Measurements from ENCODE around the gene SEPTIN5. TPM values are rescaled to one million over a fixed set of nuclear protein-coding genes. Genes with fewer than 3 reads are reported as not detected.

The SEPTIN5 gene
- total RNA-seq, 1 donor from 2014 or later: 22.5 TPM

DNA sequence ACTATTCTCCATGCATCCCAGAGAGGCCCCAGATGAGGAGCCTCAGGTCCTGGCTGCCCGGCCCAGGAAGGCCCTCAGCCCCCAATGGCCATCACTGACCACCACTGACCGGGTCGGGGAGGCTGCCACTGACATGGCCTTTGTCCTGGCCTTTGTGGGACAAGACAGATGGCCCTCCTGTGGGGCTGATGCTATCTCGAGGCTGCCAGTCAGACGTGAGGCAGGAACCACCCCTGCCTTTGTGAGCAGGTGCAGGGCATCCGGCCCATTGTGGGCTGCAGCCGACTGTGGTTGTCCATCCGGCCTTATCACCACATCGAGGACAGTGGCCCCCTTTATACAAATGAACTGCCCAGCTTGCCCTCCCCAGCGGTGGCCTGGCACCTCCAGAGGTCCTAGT lies 14.5 kb downstream of the SEPTIN5 start:
- DNase-seq (ENCODE audit: low spot score) (no peak), ATAC-seq (no peak)
- intact Hi-C loops (cut with DNase I): no loop called here

DNA sequence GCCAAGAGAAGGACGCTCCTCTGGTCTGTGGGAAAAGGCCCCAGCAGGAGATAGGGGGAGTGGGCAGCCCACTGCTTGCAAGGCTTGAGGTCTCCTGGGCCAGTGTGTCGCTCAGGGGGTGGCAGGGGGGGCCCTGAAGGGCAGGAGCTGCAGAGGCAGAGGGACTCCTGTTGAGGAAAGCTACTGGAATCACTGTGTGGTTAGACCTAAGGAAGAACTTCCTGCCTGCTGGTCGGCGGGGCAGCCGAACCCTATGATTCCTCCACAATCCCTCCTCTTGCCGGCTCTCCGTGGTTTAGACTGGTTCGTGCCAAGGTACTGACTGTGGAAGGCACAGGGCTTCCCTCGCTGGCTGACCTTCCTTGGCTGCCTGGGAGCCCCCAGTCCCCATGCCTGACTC lies 15.2 kb downstream of the SEPTIN5 start:
- DNase-seq (ENCODE audit: low spot score): no peak
- intact Hi-C loops (cut with DNase I): no loop called here
- no peak for ATAC-seq

DNA sequence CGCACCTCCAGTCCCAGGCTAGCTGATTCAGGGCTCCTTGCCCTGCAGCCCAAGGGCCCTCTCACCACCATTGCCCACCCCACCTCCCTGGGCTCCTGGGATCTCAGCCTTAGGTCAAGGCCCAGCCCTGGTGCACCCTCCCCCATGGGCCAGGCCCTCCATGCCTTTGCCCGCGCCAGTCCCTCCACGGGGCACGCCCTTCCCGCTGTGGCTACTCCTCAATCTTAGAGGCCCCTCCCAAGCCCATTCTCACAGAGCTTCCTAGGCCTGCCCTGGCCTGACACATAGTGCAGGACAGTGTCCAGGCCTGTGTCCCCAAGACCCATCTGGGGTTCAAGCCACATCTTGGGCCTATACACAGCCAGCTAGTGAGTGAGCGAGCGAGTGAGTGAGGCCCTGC lies 15.9 kb downstream of the SEPTIN5 start:
- DNase-seq (ENCODE audit: low spot score): no peak
- ATAC-seq: peak; percentile 19
- intact Hi-C loops (cut with DNase I): loop anchor here (2.0 kb wide), 1 partner anchor 181 kb away; no protein-coding TSS in a partner anchor

DNA sequence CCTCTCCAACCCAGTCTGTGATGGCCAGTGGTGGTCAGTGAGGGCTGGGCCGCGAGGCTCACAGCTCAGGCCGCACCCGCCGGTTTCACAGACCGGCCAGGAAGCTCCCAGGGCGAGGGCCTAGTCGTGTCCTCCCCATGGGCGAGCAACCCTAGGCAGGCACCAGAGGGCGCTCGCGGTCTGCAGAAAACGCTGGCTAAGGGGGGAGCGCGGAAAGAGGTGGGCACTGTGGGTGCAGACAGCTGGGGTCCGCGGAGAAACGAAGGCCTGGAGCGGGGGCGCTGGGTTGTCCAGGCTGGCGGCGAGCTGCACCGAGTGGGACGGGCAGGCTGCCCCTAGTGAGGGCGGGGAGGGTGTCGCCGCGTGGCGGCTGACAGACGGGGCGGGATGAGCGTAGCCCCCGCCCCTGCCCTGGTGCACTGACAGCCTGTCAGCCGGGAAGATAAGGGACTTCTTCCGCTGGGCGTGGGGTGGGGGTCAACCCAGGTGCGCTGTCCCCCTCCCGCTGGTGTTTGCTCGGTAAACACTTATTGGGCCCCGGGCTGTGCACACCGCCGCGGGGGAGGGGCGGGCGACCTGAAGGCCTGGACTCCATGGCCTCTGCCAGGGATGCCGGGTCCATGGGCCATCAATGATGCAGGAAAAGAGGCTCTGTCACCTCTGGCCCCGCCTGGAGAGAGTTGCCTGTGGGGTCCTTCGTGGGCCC lies 16.5 kb downstream of the SEPTIN5 start:
- intact Hi-C loops (cut with DNase I): loop anchor here (2.0 kb wide), 1 partner anchor 180 kb away; no protein-coding TSS in a partner anchor
- DNase-seq (ENCODE audit: low spot score): peak; percentile 92

DNA sequence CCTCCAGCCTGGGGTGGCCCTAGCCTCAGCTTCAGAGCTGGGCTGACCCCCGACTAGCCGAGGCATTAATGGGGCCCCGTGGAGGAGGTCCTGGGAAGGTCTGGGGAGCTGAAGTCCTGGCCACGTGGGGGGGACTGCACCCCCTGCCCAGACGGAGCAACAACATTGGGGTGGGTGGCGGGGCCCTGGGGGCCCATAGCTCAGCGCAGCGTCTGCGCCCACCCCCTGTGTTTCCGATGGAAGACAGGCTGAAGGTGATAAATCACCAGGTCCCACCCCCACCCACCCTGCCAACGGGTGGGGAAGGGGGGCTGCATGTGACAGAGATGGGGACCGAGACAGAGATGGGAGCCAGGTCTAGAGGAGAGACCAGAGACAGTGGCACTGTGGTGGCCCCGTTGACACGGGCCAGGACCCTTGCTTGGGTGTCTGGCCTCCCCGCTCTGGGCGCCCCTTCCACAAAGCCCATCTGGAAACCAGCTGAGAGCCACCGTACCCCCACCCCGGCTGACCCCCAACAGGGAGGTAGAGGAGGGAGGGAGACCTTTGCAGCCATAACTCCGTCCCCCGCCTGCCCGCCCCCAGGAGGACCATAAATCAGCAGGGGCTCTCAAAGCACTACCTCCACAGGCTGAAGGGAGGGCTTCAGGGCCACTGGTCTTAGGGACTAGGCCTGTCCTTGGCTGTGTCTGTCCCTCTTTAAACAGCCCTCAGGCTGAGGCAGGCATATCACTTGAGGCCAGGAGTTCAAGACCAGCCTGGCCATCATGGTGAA lies 17.2 kb downstream of the SEPTIN5 start:
- DNase-seq (ENCODE audit: low spot score) (no peak), ATAC-seq (no peak)
- intact Hi-C loops (cut with DNase I): loop anchor here (2.0 kb wide), 1 partner anchor 179 kb away; no protein-coding TSS in a partner anchor

More for the DNA sequence above, 16.5 kb downstream of the SEPTIN5 start:
- peak; percentile 94 for ATAC-seq

DNA sequence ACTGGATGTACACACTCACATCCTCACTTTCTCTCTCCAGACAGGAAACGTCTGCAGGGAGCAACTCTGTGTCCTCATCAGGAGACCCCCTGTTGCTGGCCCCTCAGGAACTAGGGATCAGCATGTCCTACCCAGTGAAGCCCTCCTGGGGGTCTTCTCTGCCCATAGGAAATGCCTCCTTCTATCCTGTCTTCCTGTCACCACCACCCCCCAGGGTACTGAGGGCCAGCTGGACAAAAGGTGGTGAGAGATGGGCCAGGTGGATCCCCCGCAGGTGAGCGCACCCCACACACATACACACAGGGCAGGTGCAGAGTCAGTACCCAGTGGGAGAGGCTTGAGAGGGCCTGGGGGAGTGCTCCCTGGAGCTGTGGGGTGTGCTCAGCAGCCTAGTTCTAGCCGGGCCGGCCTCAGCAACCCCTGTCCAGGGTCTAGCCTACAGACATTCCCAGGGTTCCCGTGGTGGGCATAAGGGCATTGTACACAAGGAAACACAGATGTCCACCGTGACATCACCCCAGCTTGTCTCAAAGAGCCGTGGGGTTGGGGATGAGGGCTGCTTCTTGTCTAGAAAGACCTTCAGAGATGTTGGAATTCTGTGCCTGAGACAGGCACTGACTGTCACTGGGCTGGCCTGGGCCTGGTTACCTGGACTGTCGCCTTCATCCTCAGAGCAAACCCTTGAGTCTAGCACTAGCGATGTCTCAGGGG lies 18.3 kb downstream of the SEPTIN5 start:
- intact Hi-C loops (cut with DNase I): no loop called here
- ATAC-seq: no peak
- no peak for DNase-seq (ENCODE audit: low spot score)

DNA sequence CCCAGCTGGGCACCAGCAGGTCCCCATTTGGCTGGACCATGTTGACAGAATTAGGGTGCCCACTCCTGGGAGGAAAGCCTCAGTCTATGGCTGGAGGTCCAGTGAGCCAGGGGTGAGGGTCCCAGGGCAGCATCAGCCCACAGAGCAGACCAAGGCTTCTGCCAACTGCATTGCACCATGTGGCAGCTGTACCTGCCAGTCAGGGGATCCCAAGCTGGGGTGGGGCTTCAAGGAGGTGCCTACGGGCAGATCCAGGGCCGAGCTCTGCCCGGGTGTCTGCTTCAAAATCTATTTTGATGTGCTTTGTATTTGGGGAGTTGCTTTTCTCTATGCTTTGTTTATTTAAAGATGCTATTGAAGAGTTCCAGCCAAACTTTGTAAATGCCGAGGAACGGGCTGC lies 19.5 kb downstream of the SEPTIN5 start:
- DNase-seq (ENCODE audit: low spot score): no peak
- intact Hi-C loops (cut with DNase I): no loop called here
- no peak for ATAC-seq

DNA sequence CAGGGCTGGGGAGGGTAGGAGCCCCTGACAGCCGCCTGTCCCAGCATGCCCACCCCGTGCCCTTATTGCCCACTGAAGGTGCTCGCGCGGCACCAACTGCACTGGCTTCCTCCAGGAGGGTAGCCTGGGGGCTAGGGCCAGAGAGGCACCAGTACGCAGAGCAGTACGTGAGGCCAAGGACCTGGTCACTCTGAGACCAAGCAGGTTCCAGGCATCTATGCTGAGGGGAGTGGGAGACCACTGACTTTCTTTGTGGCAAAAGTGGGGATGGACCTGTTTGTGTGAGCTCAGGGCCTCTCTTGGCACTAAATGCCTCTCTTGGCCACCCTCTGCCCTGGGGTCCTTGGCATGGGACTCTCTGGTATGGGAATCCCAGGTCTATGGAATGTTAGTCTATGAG lies 19.9 kb downstream of the SEPTIN5 start:
- DNase-seq (ENCODE audit: low spot score) (no peak), ATAC-seq (no peak)
- intact Hi-C loops (cut with DNase I): no loop called here

DNA sequence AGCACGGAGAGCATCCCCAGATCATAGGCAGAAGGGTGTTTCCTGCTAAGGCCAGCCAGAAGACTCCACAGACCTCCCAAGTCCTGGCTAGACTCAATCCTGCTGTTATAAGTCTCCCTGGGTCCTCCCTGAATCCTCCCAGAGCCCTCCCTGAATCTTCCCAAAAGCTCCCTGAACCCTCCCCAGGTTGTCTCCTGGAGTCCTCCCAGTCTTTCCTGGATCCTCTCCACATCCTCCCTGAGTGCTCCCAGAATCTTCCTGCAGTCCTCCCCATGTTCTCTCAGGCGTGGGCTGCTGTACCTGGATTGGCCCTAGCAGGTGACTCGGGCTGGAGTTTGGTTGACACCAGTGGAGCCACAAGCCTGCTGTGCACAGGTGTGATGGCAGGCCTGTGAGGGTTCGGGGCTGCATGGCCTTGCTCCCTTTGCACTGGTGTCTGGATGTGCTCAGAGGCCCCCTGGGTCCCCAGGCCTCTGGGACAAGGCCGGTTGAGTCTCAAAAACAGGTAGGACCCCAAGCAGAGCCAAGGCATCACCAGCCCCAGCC lies 20.6 kb downstream of the SEPTIN5 start:
- intact Hi-C loops (cut with DNase I): no loop called here
- DNase-seq (ENCODE audit: low spot score): no peak
- no peak for ATAC-seq

DNA sequence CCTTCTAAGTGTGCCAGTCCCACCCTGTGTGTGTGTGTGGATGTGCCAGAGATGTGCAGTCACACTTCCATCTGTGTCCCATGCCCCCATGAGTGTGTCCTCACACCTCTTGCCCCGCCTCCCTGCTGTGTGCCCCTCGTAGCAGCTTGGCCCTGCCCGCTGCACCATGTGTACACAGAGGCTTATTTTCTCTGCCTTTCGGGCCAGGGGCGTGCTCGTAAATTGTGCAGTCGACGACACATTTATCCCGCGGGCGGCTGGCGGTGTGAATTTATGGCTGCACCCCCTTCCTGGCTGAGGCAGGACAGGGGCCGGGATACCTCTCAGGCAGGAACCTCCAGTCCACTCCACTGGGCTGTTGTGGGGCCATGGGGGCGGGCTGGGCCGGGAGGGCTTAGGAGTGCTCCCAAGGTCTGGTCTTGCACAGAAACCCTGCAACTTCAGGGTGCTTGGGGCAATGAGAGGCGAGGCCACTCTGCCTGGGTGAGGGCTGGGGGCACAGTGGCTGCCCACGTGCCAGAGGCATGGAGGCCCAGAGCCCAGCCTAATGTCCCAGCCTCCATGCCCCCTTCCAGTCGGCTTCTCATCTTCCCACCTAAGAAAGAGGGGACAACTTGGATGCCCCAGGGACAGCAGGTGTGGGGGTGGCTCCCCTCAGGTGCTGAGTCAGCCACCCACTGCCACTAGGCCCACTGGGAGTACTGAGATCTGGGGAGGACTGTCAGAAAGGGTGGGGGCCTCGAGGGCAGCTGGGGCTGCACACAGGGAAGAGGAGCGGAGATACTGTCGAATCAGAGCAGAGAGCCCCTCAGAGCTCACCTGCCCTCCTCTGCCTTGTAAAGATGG lies 21.6 kb downstream of the SEPTIN5 start:
- intact Hi-C loops (cut with DNase I): no loop called here
- no peak for ATAC-seq
- DNase-seq (ENCODE audit: low spot score): no peak

DNA sequence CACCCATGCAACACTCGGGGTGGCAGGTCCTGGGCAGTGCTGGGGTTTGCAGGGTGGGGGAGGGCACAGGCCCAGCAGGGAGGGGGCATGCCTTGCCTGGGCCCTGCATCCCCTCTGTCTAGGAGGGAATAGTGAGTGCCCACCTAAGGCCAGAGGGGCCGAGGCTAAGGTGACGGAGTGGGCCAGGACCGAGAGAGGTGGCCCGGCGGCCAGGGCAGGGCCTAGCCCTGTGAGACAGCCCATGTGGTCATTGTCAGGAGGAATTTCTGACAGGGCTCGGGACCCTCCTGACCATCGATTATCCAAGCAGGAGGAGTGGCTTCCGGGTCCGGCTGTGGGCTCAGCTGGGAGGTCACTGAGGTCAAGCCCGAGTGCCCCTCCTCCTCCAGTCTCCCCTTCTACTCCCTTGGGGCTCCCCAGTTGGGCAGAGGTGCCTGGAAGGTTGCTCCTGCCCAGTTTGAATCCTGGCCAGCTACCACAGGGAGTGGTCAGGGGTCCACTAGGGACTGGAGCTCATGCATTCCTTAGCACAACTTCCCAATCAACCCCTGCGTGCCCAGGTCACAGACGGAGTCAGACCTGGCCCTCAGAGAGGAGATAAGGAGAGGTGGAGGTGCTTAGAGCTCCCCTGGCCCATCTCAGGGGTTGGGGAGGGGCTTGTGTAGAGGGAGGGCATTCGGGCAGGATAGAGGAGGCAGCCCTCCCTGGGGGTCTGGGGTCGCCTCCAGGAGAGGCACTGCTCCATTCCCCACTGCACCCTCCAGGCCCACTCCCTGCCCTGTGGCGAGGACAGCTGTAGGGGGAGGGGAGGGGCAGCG lies 23.8 kb downstream of the SEPTIN5 start:
- no peak for DNase-seq (ENCODE audit: low spot score)
- intact Hi-C loops (cut with DNase I): no loop called here
- ATAC-seq: no peak

DNA sequence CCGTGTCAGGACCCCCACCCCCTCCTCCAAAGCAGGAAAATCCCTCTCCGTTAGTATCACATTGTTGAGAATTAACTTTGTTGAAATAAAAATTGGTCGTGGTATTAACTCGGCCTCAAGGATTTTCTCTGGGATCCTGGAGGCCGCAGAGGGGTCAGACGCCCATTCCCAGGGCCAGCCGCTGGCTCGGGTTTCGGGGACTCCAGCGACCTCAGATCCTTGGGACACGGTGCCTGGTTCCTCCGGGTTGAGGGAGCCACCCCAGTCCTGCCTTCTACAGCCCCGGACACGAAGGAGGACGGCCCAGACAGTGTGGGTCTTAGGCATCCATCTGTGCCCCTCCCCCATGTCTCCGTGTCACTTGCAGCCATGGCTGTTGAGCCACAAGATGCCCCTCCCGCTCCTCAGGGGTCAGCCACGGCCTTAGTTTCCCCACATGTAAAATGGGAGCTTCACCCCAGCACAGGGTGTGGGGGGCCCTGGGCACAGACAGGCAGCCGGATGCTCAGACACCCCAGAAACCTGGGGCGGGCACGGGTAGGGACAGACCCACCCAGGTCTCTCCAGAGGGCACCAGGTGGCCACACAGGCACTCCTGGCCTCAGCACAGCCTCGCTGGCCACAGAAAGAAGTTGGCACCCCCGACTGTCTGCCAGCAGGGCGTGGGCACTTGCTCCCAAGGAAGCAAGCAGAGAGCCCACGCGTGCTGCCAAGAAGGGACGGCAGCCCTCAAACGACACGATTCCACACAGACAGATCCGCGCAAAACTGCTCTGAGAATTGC lies 24.6 kb downstream of the SEPTIN5 start:
- no peak for DNase-seq (ENCODE audit: low spot score)
- no peak for ATAC-seq
- intact Hi-C loops (cut with DNase I): no loop called here

DNA sequence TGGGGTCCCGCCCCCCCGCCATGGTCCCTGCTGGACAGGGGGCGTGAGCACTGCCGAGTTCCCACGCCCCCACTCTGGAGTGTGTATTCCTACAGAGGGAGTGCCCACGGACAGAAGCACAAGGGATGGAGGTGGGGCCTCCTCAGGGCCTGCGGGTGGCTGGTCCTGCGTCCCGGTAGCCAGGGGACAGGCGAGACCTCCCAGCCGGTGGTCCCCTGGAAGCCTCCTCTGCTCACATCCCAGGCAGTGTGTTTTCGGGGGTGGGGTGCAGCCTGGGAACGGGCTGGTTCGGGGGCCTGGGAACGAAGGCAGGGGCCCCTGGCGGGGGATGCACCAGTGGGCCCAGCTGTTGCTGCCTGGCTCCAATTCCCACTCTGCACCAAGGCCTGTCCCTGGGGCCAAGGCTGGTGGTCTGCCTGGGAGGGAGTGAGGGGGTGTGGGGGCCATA lies 25.2 kb downstream of the SEPTIN5 start:
- DNase-seq (ENCODE audit: low spot score) (no peak), ATAC-seq (no peak)
- intact Hi-C loops (cut with DNase I): no loop called here

DNA sequence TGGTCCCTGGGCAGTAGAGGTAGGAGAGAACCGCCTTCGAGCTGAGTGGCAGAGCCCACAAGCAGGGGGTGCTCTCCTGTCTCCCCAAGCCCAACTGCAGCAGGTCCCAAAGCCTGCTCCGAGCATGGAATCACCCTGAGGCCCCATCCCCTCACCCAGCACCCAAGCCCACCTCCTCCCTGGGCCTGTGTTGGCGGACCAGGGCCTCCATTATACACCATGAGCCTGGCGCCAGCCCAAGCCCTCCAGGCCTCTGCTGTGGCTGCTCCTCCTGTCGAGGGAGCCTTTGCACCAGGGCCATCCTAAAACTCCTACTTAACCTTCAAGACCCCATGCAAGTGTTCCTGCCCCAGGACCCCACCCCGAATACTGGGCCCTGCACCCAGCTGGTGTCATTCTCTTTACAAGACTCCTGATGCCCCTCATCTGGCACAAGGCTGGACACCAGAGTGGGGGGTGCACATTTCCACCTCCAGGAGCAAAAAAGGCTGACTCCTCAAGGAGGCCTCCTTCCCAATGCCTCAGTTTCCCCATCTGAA lies 25.7 kb downstream of the SEPTIN5 start:
- intact Hi-C loops (cut with DNase I): no loop called here

DNA sequence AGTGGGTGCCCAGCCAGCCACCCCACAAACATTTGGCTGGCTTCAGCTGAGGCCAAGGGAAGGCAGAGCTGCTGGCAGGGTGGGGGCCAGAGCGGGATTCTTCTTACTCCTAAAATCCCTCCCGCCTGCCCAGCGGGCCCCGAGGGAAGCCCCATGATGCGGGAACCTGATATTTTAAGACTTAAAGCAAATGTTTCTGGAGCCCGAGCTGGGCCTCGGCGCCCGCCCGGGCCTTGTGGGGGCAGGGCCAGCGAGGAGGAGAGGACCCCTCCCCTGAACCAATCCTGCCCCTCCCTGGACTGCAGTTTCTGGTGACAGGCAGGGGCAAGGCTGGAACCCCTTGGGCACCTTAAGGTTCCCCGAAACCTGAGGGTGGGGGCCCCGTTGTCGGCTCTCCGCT lies 26.3 kb downstream of the SEPTIN5 start:
- no peak for DNase-seq (ENCODE audit: low spot score)
- intact Hi-C loops (cut with DNase I): no loop called here
- ATAC-seq: no peak

More for the DNA sequence above, 25.7 kb downstream of the SEPTIN5 start:
- no peak for DNase-seq (ENCODE audit: low spot score)
- no peak for ATAC-seq

DNA sequence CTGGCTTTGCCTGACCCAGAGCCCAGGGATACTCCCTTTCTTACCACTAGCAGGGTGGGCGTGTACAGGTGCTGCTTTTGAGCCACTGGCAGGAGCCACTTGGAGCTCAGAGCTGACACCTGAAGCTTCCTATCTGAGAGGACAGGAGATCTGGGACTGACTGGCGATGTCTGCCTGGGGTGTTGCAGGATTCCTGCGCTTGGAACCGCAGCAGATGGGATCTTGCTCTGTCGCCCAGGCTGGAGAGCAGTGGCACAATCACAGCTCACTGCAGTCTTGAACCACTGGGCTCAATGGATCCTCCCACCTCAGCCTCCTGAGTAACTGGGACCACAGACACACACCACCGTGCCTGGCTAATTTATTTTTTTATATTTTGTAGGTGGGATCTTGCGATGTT lies 26.8 kb downstream of the SEPTIN5 start:
- DNase-seq (ENCODE audit: low spot score) (no peak), ATAC-seq (no peak)
- intact Hi-C loops (cut with DNase I): no loop called here

Measured in sciatic nerve (tissue), 2 donors.